Activated CD4-positive, CD25-positive, alpha-beta regulatory T cell treated with anti-CD3 and anti-CD28 coated beads, Interleukin-2, amount 50 U/mL, for 16 hours (primary cell): ENCODE data around the gene TMEM135.
"Not testable (repeated sequence)": the region's sequence is repeated elsewhere in the genome, so short reads cannot be mapped to it uniquely, and the experiment has no call there.

Experiments used
- DNase-seq: peaks from one replicate; pipeline ENCODE4 v3.0.0-alpha.2; 2020; ENCODE audit warnings: low read depth, low spot score

TMEM135 gene

GRCh38 chr11:87141980-87142514 is 104.3 kb downstream of the TMEM135 start:
- no peak for DNase-seq

DNA sequence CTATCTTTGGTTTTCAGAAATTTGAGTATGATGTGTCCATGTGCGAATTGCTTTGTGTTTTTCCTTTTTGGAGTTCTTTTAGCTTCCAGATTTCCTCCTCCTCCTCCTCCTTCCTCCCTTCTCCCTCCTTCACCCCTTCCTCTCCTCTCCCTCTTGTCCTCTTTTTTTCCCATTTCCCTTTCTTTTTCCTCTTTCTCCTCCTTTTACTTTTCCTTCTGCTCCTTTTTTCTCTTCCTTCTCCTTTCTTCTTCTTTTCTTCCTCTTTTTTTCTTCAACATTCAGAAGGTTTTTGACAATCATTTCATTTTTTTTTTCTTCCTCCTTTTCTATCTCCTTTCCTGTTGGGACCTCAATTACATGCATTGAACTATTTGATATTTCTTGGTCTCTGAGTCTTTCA is 104.9 kb downstream of the TMEM135 start:
- no peak for DNase-seq

DNA sequence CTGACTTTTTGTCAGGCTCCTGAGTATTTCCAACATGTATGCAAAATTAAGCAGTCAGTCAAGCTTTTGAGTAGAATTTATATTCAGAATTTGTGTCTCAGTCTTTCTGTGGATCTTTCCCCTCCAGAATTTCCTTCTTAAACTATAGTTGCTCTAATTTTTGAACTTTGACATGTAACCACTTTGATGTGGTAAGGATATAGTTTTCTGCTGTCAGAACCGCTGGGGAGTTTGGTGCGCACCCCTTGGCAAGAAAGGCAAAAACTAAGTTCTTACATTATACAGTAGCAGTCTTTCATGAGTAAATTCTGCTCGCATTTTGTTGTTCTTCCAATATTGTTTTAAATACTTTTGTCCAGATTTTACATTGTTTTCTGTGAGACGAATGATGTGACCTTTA is 105.9 kb downstream of the TMEM135 start:
- no peak for DNase-seq

DNA sequence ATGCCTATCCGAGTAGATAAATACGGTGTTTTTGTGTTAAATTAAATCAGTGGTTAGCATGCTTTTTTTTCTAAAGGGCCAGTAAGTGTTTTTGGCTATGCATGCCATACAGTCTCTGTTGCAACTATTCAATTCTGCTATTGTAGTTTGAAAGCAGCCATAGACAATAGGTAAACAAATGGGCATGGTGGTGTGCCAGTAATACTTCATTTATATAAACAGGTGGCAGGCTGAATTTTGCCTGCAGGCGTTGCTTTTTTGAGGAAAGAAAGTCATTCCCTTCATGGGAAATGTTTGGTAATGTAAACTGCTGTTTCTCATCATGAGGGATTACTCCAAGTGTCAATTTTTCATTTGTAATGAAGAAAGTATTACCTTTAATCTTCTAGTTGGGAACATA is 106.5 kb downstream of the TMEM135 start:
- DNase-seq: no peak

GRCh38 chr11:87148749-87149148 is 111.0 kb downstream of the TMEM135 start:
- DNase-seq: no peak

DNA sequence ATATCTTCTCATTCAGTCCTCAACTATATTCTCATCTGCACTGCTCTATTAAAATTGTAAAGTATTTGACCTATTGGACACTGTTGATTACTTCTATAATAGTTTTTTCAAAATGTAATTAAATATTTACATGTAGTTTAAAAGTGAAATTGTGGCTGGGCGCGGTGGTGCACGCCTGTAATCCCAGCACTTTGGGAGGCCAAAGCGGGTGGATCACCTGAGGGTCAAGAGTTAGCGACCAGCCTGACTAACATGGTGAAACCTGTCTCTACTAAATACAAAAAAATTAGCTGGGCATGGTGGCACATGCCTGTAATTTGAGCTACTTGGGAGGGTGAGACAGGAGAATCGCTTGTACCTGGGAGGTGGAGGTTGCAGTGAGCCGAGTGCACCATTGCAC is 112.0 kb downstream of the TMEM135 start:
- not testable (repeated sequence) for DNase-seq

DNA sequence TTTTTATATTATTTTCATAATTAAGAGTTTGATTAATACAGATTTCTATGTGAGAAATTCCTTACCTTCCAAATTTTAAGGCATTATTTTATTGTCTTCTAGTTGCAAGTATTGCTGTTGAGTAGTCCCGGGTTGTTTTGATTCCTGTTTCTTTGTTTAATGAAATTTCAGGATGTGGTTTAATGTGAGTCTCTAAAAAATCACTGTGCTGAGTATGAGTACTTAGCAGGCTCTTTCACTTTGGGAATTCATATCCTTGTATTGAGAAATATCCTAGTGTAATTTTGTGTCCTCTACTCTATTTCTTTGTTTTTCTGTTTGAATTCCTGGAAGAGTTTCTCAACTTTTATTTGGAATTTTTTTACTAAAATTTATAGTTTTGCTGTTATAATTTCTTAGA is 113.2 kb downstream of the TMEM135 start:
- no peak for DNase-seq

- DNase-seq: no peak
Measured at GRCh38 chr11:87154246-87154645, 116.5 kb downstream of the TMEM135 start.

DNA sequence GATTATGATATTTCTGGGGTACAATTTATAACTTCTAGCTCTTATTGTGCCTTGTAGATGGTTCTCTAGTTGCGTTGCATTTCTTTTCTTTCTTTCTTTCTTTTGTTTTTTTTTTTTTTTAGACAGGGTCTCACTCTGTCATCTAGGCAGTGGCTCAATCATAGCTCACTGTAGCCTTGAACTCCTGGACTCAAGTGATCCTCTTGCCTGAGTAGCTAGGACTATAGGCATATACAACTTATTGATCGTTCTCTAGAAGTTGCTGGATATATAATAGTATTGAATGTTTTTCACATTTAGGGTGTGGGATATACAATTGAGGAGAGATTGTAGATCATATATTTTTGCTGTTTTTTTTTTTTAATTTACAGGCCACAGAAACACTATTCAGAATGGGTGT is 119.2 kb downstream of the TMEM135 start:
- no peak for DNase-seq

DNA sequence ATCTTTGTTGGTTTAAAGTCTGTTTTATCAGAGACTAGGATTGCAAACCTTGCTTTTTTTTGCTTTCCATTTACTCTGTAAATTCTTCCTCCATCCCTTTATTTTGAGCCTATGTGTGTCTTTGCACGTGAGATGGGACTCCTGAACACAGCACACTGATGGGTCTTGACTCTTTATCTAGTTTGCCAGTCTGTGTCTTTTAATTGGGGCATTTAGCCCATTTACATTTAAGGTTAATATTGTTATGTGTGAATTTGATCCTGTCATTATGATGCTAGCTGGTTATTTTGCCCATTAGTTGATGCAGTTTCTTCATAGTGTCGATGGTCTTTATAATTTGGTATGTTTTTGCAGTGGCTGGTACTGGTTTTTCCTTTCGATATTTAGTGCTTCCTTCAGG is 131.3 kb downstream of the TMEM135 start:
- DNase-seq: not testable (repeated sequence)

- no peak for DNase-seq
Measured at GRCh38 chr11:87173185-87174039, 135.7 kb downstream of the TMEM135 start.

DNA sequence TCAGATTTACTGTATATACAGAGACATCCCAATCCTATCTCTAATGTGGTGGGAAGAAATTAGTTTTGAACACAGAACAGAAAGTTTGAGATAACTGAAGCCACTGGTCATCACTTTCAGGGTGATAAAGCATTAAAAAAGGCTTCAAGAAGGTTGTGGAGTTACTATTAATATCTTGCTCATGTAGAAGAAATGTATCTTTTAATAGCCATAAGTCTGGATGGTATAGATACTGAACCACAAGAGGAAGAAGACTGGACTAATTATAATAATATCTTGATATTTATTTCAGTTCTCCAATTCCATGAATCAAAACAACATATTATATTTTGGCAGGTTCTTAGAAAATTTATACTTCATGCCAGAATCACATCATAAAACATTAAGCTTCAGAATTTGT is 137.1 kb downstream of the TMEM135 start:
- DNase-seq: no peak

DNA sequence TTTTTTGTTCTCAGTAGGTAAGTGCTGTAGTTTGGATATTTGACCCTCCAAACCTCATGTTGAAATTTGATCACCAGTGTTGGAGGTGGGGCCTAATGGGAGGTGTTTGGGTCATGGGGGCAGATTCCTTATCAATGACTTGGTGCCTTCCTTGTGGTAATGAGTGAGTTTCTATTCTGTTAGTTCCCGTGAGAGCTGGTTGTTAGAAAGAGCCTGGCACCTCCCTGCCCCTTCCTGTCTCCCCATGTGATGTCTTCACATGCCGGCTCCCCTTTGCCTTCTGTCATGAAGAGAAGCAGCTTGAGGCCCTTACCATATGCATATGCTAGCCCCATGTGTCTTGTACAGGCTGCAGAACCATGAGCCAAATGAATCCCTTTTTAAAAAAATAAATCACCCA is 138.3 kb downstream of the TMEM135 start:
- DNase-seq: no peak

DNA sequence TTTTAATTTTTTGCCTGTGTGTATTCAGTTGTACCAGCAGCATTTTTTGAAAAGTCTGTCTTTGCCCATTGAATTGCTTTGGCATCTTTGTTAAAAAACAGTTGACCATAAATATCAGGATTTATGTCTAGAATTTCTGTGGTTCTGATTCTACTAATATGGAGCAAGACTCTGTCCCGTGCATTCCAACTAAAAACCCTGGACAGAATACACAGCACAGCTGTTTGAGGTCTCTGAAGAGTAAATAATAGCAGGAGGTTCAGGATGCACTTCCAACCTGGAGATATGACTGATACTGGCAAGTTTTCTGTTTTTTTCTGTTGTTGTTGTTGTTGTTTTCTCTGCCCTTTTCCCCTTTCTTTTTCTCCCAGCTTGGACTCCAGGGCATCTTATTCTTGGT is 141.9 kb downstream of the TMEM135 start:
- DNase-seq: no peak

- DNase-seq: no peak
Measured at GRCh38 chr11:87180742-87181141, 143.0 kb downstream of the TMEM135 start.

- no peak for DNase-seq
Measured at GRCh38 chr11:87181143-87181542, 143.4 kb downstream of the TMEM135 start.

- DNase-seq: no peak
Measured at GRCh38 chr11:87185228-87185627, 147.5 kb downstream of the TMEM135 start.

DNA sequence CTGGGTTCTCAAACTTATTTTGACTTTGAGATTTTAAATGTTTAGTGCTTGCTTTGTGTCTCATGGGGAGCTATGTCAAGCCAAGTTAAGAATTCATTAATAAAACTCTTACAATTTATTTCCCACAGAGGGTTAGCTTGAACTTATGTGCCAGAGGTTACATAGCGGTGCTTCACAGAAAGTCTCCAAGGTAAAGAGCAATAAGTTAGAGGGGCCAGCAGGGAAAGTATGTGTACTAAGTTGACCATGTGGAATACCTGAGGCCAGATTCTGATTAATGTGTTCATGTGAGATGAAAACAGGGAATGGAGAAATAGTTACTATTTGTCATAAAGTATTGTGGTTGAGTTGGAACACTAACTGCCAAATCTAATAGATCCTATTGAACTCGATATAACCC is 149.3 kb downstream of the TMEM135 start:
- no peak for DNase-seq

GRCh38 chr11:87187930-87188329 is 150.2 kb downstream of the TMEM135 start:
- no peak for DNase-seq

- not testable (repeated sequence) for DNase-seq
Measured at GRCh38 chr11:87188396-87188795, 150.7 kb downstream of the TMEM135 start.

DNA sequence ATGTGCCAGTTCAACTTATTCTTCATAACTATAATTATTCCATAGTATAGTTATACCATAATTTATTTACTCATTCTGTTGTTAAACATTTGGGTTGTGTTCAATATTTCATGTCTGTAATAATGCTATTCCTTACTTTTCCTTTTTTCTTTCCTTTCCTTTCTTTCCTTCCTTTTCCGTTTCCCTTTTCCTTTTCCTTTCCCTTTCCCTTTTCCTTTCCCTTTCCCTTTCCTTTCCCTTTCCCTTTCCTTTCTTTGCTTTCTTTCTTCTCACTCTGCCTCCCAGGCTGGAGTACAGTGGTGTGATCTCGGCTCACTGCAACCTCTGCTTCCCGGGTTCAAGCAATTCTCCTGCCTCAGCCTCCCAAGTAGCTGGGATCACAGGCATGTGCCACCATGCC is 151.2 kb downstream of the TMEM135 start:
- DNase-seq: not testable (repeated sequence)

DNA sequence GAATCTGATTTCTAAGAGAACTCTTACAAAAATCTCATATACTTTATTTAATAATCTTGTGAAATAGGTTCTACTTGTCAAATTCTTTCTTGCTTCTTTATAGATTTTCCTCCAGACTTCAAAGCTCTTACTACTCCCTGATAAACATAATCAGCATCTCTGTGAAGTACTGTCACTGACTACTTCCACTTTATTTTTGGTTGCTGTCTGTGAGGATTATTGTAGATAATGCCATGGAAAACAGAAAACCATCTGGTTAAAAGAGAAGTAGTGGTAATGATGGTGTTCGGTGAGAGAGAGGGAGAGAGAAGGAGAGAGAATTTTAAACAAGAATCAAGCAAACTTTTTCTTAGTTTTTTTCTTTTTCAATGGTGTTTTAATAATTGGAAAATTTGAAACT is 152.3 kb downstream of the TMEM135 start:
- no peak for DNase-seq

DNA sequence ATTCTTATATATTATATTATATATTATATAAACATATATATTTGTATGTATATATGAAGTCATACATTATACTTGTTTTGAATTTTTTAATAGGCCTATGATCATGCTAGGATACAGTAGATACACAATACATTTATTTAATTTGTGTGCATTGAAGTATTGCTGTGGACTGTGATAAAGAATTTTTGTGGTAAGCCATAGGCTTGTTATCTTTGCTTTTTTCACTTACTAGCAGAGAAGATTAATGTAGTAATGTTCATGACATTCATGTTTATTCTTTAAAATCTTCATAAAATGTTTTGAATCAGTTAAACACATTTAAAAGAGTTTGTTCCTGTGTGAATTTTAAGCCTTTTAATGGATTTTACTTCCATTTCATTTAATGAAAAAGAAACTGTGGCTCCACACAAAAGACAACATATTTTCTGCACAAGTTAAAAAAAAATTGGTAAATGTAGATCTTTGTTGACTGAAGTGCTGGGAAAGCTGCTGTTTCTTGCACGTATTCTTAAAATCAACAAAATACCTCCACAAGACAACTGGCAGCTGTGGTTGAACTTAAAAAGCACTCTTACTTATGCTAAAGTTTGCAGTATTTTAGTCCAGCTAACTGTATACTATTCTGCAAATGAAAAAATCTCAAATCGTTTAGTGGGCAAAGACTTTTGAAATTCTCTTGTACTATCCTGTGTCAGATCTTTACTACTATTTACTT is 156.2 kb downstream of the TMEM135 start:
- DNase-seq: no peak
